GM23338 (cell line): Measurements from ENCODE around the gene ADAMTS10. TPM values are rescaled to one million over a fixed set of nuclear protein-coding genes. Genes with fewer than 3 reads are reported as not detected.
A peak's percentile ranks its signal among the peaks of the same experiment; 100 is the strongest.

Experiments used
- ATAC-seq: fragments of 200-7000 bp; cut with Tn5 transposase; 3 replicates; pipeline ENCODE4 v1.9.1; 2020
- DNase-seq: peaks from one replicate; pipeline ENCODE4 v3.0.0-alpha.2; 2015; ENCODE audit warnings: low spot score
- H2AFZ ChIP-seq: fragments of 200-600 bp; sonication (generic); 2 replicates; pipeline ENCODE4 v1.8.0; 2016; ENCODE audit warnings: antibody characterized with exemption, mild to moderate bottlenecking, moderate library complexity
- H3F3A ChIP-seq: fragments of 200-600 bp; sonication (generic); replicated peaks from 2 replicates; pipeline ENCODE4 v1.8.0; 2017; ENCODE audit warnings: antibody characterized with exemption, mixed run types, low read depth
- H3K27ac ChIP-seq: fragments of 200-600 bp; sonication (generic); 2 replicates; pipeline ENCODE4 v1.6.1; 2016; ENCODE audit warnings: low read depth
- H3K27me3 ChIP-seq: fragments of 200-600 bp; sonication (generic); 2 replicates; pipeline ENCODE4 v1.8.0; 2016; ENCODE audit warnings: mild to moderate bottlenecking, mixed run types, moderate library complexity; ENCODE audit not compliant: insufficient read depth
- H3K36me3 ChIP-seq: fragments of 200-600 bp; sonication (generic); 2 replicates; pipeline ENCODE4 v1.8.0; 2016; ENCODE audit warnings: mild to moderate bottlenecking; ENCODE audit not compliant: insufficient read depth
- H3K4me1 ChIP-seq: fragments of 200-600 bp; sonication (generic); 2 replicates; pipeline ENCODE4 v1.8.0; 2016; ENCODE audit warnings: mild to moderate bottlenecking, moderate library complexity; ENCODE audit not compliant: insufficient read depth
- H3K4me2 ChIP-seq: fragments of 200-600 bp; sonication (generic); 2 replicates; pipeline ENCODE4 v1.7.1; 2017; ENCODE audit warnings: mixed run types
- H3K4me3 ChIP-seq: fragments of 200-600 bp; sonication (generic); 2 replicates; pipeline ENCODE4 v1.6.1; 2016; ENCODE audit warnings: mixed run types
- H3K79me2 ChIP-seq: fragments of 200-600 bp; sonication (generic); replicated peaks from 2 replicates; pipeline ENCODE4 v1.8.0; 2017; ENCODE audit warnings: mild to moderate bottlenecking; ENCODE audit not compliant: insufficient read depth
- H3K9me2 ChIP-seq: fragments of 200-600 bp; sonication (generic); 2 replicates; pipeline ENCODE4 v1.8.0; 2017; ENCODE audit not compliant: insufficient read depth
- H4K20me1 ChIP-seq: fragments of 200-600 bp; sonication (generic); replicated peaks from 2 replicates; pipeline ENCODE4 v1.8.0; 2017; ENCODE audit warnings: mild to moderate bottlenecking; ENCODE audit not compliant: insufficient read depth
- H3K27ac Mint-ChIP-seq: 2 replicates; pipeline ENCODE4 v1.8.0; 2020; ENCODE audit warnings: inconsistent platforms, mild to moderate bottlenecking, moderate library complexity, mixed read lengths
- H3K27me3 Mint-ChIP-seq: 3 replicates; pipeline ENCODE4 v1.8.0; 2022; ENCODE audit warnings: low read depth, mild to moderate bottlenecking, moderate library complexity, mixed read lengths, inconsistent platforms; ENCODE audit not compliant: insufficient read depth, poor library complexity
- H3K36me3 Mint-ChIP-seq: 3 replicates; pipeline ENCODE4 v1.8.0; 2021; ENCODE audit warnings: low read depth, mild to moderate bottlenecking, inconsistent platforms, moderate library complexity, mixed read lengths
- H3K4me1 Mint-ChIP-seq: 3 replicates; pipeline ENCODE4 v1.8.0; 2020; ENCODE audit warnings: mild to moderate bottlenecking, inconsistent platforms, mixed read lengths
- H3K4me3 Mint-ChIP-seq: 3 replicates; pipeline ENCODE4 v1.8.0; 2021; ENCODE audit warnings: moderate library complexity, mild to moderate bottlenecking, inconsistent platforms, mixed read lengths
- H3K9me3 Mint-ChIP-seq: 3 replicates; pipeline ENCODE4 v1.8.0; 2020; ENCODE audit warnings: moderate library complexity, mild to moderate bottlenecking, inconsistent platforms, mixed read lengths
- CREB1 ChIP-seq: fragments of 250-450 bp; sonication (Bioruptor Pico); IDR thresholded peaks from 2 replicates; pipeline ENCODE4 v1.5.0; 2020; ENCODE audit warnings: low read depth, mild to moderate bottlenecking, moderate library complexity
- EZH2 ChIP-seq: fragments of 200-600 bp; sonication (generic); IDR thresholded peaks from one replicate; pipeline ENCODE4 v1.8.0; 2017; ENCODE audit warnings: antibody characterized with exemption, mild to moderate bottlenecking, low read depth; ENCODE audit not compliant: unreplicated experiment
- EZH2phosphoT487 ChIP-seq: fragments of 200-600 bp; sonication (generic); IDR thresholded peaks from one replicate; pipeline ENCODE4 v1.8.1; 2018; ENCODE audit warnings: antibody characterized with exemption; ENCODE audit not compliant: unreplicated experiment
- JUNB ChIP-seq: IDR thresholded peaks from one replicate; pipeline ENCODE4 v1.6.1; 2016; ENCODE audit warnings: antibody characterized with exemption; ENCODE audit not compliant: unreplicated experiment
- NANOG ChIP-seq: IDR thresholded peaks from 2 replicates; pipeline ENCODE4 v1.6.1; 2016; ENCODE audit warnings: antibody characterized with exemption, borderline replicate concordance
- POLR2AphosphoS5 ChIP-seq: IDR thresholded peaks from 2 replicates; pipeline ENCODE4 v1.6.1; 2016; ENCODE audit warnings: antibody characterized with exemption, low read depth
- STAT1 ChIP-seq: IDR thresholded peaks from one replicate; pipeline ENCODE4 v1.6.1; 2016; ENCODE audit warnings: antibody characterized with exemption; ENCODE audit not compliant: unreplicated experiment
- ZNF114 ChIP-seq: fragments of 250-450 bp; sonication (Bioruptor Pico); IDR thresholded peaks from 2 replicates; pipeline ENCODE4 v1.5.0; 2020; ENCODE audit warnings: mild to moderate bottlenecking, moderate library complexity
- ZNF331 ChIP-seq: fragments of 250-450 bp; sonication (Bioruptor Pico); IDR thresholded peaks from 2 replicates; pipeline ENCODE4 v1.5.0; 2020; ENCODE audit warnings: low read depth, mild to moderate bottlenecking, moderate library complexity
- polyA plus RNA-seq: library from polyadenylated mRNA; unstranded; fragments of >200 nt; fragmentation: Nextera tagmentation; extraction: Ambion mirVana; gene quantifications from 2 replicates; pipeline ENCODE4 v1.2.1, GENCODE V29; 2016
- total RNA-seq: library from RNA; depleted of rRNA; stranded (reverse); fragments of >200 nt; shearing (Covaris generic); gene quantifications from 2 replicates; pipeline ENCODE4 v1.2.3, GENCODE V29; 2014
- TF ChIP-seq, protein P1 (sequence below): IDR thresholded peaks from 2 replicates; pipeline ENCODE4 v1.6.1; 2016; ENCODE audit warnings: antibody characterized with exemption
- TF ChIP-seq, protein P2 (sequence below): IDR thresholded peaks from one replicate; pipeline ENCODE4 v1.6.1; 2018; ENCODE audit warnings: antibody characterized with exemption; ENCODE audit not compliant: unreplicated experiment
- TF ChIP-seq, protein P3 (sequence below), 2 experiments: fragments of 200-600 bp in 1 of 2; sonication (generic) in 1 of 2; conservative IDR thresholded peaks; 2 replicates each; pipeline versions ENCODE4 v1.5.1 to v1.6.1; 2016 to 2017; ENCODE audit warnings: antibody characterized with exemption in 2 of 2, low read depth in 2 of 2, mild to moderate bottlenecking in 2 of 2, moderate library complexity in 1 of 2

The ADAMTS10 gene
- total and polyA plus RNA-seq, 2 experiments from 2014 or later: 5.0 to 25.9 TPM

DNA sequence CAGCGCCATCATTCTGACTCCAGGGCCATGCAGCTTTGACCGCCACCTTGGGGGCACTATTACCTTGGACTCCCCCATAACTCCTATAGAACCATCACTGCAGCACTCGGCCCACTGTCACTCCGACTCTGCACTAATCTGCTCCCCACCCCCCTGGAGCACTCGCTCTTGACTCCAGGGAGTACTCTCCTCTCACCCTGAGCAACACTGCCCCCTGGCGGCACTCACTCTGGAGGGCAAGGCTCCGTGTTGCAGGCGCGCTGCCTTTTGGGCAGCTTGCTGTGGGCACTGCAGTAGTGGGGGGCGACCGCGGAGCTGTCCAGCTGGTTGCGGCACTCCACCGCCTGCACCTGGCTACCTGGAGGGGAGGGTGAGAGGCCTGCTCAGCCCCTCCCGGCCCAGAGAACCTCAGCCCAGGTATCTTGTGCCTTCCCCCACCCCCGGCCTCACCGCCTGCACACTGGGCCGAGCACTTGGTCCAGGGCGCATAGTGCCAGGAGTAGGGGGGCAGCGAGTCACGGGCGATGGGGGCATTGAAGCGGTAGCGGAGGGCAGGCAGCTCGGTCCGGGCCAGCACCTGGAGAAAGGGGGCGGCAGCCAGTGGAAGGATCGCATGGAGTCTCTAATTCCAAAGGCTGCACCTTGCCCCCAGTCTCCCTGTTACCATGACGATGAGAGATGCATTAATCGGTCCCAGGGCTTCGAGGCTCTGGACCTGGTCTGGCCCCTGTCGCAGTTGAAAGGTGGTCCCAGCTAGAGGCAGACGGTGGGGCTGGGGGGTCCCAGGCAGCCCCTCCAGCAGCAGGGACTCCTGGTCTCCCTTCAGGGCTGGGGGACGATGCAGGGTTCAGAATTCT lies 24.4 kb downstream of the ADAMTS10 start:
- H4K20me1 ChIP-seq: 0 out of 2 replicates have a peak, but pooled peaks cover 3% of the 10 kb centered on the region
- Mint-ChIP-seq H3K27me3 (peaks cover 24% of the 10 kb centered on the region), H3K4me3 (no peak overlapping the region), H3K9me3 (no peaks in the 10 kb centered on the region; the same call in 1 of the 3 replicates), H3K4me1 (peaks cover 9% of the 10 kb centered on the region), H3K36me3 (peaks cover 3% of the 10 kb centered on the region; the same call in 1 of the 3 replicates), H3K27ac (no peak overlapping the region)
- TF ChIP-seq POLR2AphosphoS5 (no peak), STAT1 (no peak), ZNF331 (CRISPR knock-in tag) (no peak), NANOG (no peak), EZH2 (no peak), ZNF114 (CRISPR knock-in tag) (no peak), CREB1 (CRISPR knock-in tag) (no peak), EZH2phosphoT487 (no peak), JUNB (no peak)
- TF ChIP-seq, protein P1, sequence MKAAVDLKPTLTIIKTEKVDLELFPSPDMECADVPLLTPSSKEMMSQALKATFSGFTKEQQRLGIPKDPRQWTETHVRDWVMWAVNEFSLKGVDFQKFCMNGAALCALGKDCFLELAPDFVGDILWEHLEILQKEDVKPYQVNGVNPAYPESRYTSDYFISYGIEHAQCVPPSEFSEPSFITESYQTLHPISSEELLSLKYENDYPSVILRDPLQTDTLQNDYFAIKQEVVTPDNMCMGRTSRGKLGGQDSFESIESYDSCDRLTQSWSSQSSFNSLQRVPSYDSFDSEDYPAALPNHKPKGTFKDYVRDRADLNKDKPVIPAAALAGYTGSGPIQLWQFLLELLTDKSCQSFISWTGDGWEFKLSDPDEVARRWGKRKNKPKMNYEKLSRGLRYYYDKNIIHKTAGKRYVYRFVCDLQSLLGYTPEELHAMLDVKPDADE: no peak
- TF ChIP-seq, protein P2, sequence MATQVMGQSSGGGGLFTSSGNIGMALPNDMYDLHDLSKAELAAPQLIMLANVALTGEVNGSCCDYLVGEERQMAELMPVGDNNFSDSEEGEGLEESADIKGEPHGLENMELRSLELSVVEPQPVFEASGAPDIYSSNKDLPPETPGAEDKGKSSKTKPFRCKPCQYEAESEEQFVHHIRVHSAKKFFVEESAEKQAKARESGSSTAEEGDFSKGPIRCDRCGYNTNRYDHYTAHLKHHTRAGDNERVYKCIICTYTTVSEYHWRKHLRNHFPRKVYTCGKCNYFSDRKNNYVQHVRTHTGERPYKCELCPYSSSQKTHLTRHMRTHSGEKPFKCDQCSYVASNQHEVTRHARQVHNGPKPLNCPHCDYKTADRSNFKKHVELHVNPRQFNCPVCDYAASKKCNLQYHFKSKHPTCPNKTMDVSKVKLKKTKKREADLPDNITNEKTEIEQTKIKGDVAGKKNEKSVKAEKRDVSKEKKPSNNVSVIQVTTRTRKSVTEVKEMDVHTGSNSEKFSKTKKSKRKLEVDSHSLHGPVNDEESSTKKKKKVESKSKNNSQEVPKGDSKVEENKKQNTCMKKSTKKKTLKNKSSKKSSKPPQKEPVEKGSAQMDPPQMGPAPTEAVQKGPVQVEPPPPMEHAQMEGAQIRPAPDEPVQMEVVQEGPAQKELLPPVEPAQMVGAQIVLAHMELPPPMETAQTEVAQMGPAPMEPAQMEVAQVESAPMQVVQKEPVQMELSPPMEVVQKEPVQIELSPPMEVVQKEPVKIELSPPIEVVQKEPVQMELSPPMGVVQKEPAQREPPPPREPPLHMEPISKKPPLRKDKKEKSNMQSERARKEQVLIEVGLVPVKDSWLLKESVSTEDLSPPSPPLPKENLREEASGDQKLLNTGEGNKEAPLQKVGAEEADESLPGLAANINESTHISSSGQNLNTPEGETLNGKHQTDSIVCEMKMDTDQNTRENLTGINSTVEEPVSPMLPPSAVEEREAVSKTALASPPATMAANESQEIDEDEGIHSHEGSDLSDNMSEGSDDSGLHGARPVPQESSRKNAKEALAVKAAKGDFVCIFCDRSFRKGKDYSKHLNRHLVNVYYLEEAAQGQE: peak; percentile 48
- TF ChIP-seq, protein P3, sequence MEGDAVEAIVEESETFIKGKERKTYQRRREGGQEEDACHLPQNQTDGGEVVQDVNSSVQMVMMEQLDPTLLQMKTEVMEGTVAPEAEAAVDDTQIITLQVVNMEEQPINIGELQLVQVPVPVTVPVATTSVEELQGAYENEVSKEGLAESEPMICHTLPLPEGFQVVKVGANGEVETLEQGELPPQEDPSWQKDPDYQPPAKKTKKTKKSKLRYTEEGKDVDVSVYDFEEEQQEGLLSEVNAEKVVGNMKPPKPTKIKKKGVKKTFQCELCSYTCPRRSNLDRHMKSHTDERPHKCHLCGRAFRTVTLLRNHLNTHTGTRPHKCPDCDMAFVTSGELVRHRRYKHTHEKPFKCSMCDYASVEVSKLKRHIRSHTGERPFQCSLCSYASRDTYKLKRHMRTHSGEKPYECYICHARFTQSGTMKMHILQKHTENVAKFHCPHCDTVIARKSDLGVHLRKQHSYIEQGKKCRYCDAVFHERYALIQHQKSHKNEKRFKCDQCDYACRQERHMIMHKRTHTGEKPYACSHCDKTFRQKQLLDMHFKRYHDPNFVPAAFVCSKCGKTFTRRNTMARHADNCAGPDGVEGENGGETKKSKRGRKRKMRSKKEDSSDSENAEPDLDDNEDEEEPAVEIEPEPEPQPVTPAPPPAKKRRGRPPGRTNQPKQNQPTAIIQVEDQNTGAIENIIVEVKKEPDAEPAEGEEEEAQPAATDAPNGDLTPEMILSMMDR (conservative IDR thresholded peaks at IDR 0.05; ENCODE audit: low read depth in 2 of 2): peak; percentile 86 to 97
- H3K79me2 ChIP-seq: no peaks in the 10 kb centered on the region
- H3K27me3 ChIP-seq: peaks cover 18% of the 10 kb centered on the region
- no peak overlapping the region for H3K4me3 ChIP-seq
- no peak overlapping the region for H2AFZ ChIP-seq
- H3K4me1 ChIP-seq: peaks cover 3% of the 10 kb centered on the region
- H3K36me3 ChIP-seq: no peaks in the 10 kb centered on the region
- ATAC-seq (peak; percentile 87), DNase-seq (peak; percentile 97)
- H3K27ac ChIP-seq: no peak overlapping the region
- peaks cover 4% of the 10 kb centered on the region; the same call in 1 of the 2 replicates for H3F3A ChIP-seq
- no peaks in the 10 kb centered on the region for H3K9me2 ChIP-seq
- 0 out of 2 replicates have a peak overlapping the region, but pooled peaks have one; percentile 20 for H3K4me2 ChIP-seq
